Osteoblast (primary cell): Measurements from ENCODE around the gene EVC2. TPM values are rescaled to one million over a fixed set of nuclear protein-coding genes. Genes with fewer than 3 reads are reported as not detected.

Experiments used
- DNase-seq: peaks from one replicate; pipeline ENCODE4 v3.0.0; 2011; ENCODE audit warnings: low spot score, mixed read lengths; ENCODE audit not compliant: insufficient read length; ENCODE audit errors: missing footprints
- H2AFZ ChIP-seq: 2 replicates; pipeline ENCODE4 v1.6.0; 2011; ENCODE audit warnings: mild to moderate bottlenecking, low read length
- H3K27ac ChIP-seq: 2 replicates; pipeline ENCODE4 v1.5.1; 2011; ENCODE audit warnings: mild to moderate bottlenecking, low read depth, low read length, moderate library complexity
- H3K27me3 ChIP-seq: 2 replicates; pipeline ENCODE4 v1.6.0; 2012; ENCODE audit warnings: mild to moderate bottlenecking, control low read depth, inconsistent platforms, low read length, moderate library complexity; ENCODE audit not compliant: insufficient read depth
- H3K36me3 ChIP-seq: 2 replicates; pipeline ENCODE4 v1.5.1; 2011; ENCODE audit warnings: mild to moderate bottlenecking, low read length, control low read depth, moderate library complexity; ENCODE audit not compliant: insufficient read depth
- H3K4me1 ChIP-seq: 2 replicates; pipeline ENCODE4 v1.5.1; 2011; ENCODE audit warnings: mild to moderate bottlenecking, low read length, control low read depth, moderate library complexity; ENCODE audit not compliant: insufficient read depth
- H3K4me2 ChIP-seq: 2 replicates; pipeline ENCODE4 v1.6.0; 2011; ENCODE audit warnings: mild to moderate bottlenecking, low read length; ENCODE audit not compliant: insufficient read depth
- H3K4me3 ChIP-seq: fragments of 200-600 bp; sonication (generic); 3 replicates; pipeline ENCODE4 v1.5.1; 2012; ENCODE audit warnings: mild to moderate bottlenecking, low read length, inconsistent platforms; ENCODE audit not compliant: insufficient read depth
- H3K79me2 ChIP-seq: 2 replicates; pipeline ENCODE4 v1.6.0; 2012; ENCODE audit warnings: mild to moderate bottlenecking, low read length, control low read depth, inconsistent platforms; ENCODE audit not compliant: insufficient read depth
- H3K9me3 ChIP-seq: 2 replicates; pipeline ENCODE4 v1.5.1; 2011; ENCODE audit warnings: low read depth, low read length, control low read depth
- H4K20me1 ChIP-seq: 2 replicates; pipeline ENCODE4 v1.6.0; 2012; ENCODE audit warnings: mild to moderate bottlenecking, low read length, control low read depth; ENCODE audit not compliant: insufficient read depth
- total RNA-seq: library from RNA; depleted of rRNA; stranded (reverse); fragments of >200 nt; gene quantifications from 2 replicates; pipeline ENCODE4 v1.2.3, GENCODE V29; 2012
- TF ChIP-seq, protein P1 (sequence below): IDR thresholded peaks from 2 replicates; pipeline ENCODE4 v1.5.1; 2011; ENCODE audit warnings: mild to moderate bottlenecking, low read depth, low read length, moderate library complexity; ENCODE audit errors: extremely low read depth

Gene EVC2
- total RNA-seq, 1 donor: 19.2 TPM

DNA sequence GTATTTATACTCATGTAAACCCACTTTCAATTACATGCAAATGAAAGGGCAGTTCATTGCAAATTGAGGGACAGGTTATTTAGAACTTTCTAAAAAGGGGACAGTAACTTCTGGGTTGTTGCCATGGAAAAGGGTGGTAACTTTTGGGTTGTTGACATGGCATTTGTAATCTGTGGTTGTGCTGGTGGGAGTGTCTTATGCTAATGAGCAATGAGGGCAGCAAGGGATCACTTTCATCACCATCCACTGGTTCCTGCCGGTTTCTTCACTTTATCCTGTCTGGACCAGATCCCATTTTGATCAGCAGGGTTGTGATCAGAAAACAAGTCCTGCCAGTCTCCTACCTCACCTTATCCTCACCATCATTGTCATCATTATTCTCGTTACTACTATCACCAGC lies 34.6 kb upstream of the EVC2 start:
- no peak overlapping the region for H3K27ac ChIP-seq
- no peak overlapping the region for H2AFZ ChIP-seq
- H4K20me1 ChIP-seq: peaks cover 2% of the 10 kb centered on the region
- H3K36me3 ChIP-seq: peaks cover 64% of the 10 kb centered on the region
- no peak overlapping the region for H3K4me2 ChIP-seq
- H3K4me1 ChIP-seq: peaks cover 15% of the 10 kb centered on the region
- no peaks in the 10 kb centered on the region for H3K27me3 ChIP-seq
- H3K9me3 ChIP-seq: no peaks in the 10 kb centered on the region
- TF ChIP-seq, protein P1, sequence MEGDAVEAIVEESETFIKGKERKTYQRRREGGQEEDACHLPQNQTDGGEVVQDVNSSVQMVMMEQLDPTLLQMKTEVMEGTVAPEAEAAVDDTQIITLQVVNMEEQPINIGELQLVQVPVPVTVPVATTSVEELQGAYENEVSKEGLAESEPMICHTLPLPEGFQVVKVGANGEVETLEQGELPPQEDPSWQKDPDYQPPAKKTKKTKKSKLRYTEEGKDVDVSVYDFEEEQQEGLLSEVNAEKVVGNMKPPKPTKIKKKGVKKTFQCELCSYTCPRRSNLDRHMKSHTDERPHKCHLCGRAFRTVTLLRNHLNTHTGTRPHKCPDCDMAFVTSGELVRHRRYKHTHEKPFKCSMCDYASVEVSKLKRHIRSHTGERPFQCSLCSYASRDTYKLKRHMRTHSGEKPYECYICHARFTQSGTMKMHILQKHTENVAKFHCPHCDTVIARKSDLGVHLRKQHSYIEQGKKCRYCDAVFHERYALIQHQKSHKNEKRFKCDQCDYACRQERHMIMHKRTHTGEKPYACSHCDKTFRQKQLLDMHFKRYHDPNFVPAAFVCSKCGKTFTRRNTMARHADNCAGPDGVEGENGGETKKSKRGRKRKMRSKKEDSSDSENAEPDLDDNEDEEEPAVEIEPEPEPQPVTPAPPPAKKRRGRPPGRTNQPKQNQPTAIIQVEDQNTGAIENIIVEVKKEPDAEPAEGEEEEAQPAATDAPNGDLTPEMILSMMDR: no peak
- DNase-seq: no peak
- H3K79me2 ChIP-seq: no peaks in the 10 kb centered on the region
- no peak overlapping the region for H3K4me3 ChIP-seq

DNA sequence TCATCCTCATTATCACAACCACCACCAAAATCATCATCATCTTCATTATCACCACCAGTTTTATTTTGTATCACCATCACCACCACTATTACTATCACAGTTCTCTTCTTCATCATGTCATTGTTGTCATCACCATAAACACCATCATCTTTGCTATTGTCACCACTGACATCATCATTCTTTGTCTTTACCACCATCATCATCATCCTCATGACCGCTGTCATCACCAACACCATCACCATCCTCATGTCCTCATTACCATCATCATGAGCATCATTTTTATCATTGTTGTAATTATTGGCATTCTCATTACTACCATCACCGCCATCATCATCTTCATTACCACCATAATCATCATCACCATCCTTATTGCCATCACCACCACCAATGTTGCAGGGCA lies 34.0 kb upstream of the EVC2 start:
- Histone ChIP-seq H3K4me3 (no peak overlapping the region), H4K20me1 (no peaks in the 10 kb centered on the region), H3K79me2 (no peaks in the 10 kb centered on the region), H3K36me3 (peaks cover 70% of the 10 kb centered on the region), H3K4me1 (peaks cover 10% of the 10 kb centered on the region), H3K9me3 (no peaks in the 10 kb centered on the region), H3K4me2 (no peak overlapping the region), H3K27me3 (no peaks in the 10 kb centered on the region), H3K27ac (no peak overlapping the region), H2AFZ (no peak overlapping the region)
- no peak for DNase-seq
- TF ChIP-seq, protein P1: no peak

DNA sequence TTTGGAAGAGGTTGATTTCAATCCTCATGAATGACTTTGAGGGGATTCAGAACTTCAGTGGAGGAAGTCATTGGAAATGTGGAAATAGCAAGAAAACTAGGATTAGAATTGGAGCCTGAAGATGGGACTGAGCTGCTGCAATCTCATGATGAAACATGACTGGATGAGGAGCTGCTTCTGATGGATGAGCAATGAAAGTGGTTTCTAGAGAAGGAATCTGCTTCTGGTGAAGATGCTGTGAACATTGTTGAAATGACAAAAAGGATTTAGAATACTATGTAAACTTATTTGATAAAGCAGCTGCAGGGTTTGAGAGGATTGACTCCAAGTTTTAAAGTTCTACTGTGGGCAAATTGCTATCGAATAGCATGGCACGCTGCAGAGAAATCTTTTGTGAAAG lies 29.7 kb upstream of the EVC2 start:
- no peaks in the 10 kb centered on the region for H3K27me3 ChIP-seq
- H2AFZ ChIP-seq: no peak overlapping the region
- H3K4me2 ChIP-seq: no peak overlapping the region
- H3K4me1 ChIP-seq: no peaks in the 10 kb centered on the region
- no peak overlapping the region for H3K4me3 ChIP-seq
- DNase-seq: no peak
- H3K36me3 ChIP-seq: peaks cover 70% of the 10 kb centered on the region
- no peaks in the 10 kb centered on the region for H3K79me2 ChIP-seq
- no peaks in the 10 kb centered on the region for H4K20me1 ChIP-seq
- no peak overlapping the region for H3K27ac ChIP-seq
- TF ChIP-seq, protein P1: no peak
- H3K9me3 ChIP-seq: no peaks in the 10 kb centered on the region

DNA sequence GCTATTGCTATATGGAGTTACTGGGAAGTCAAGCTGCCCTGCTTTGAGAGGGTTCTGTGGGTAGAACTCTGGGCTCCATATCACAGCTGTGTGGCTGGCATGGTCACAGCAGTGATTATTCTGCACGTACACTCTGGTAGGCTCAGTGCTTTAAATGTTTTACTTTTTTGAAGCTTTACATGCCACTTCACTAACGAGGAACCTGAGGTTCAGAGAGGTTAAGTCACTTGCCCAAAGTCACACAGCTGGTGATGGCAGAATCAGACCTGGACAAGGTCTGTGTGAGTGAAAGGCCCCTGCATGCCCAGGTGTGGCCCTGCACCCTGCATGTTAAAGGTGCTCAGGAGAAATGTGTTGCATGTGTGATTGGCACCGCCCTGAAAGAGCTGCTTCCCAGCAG lies 27.1 kb upstream of the EVC2 start:
- no peak overlapping the region for H3K4me2 ChIP-seq
- H3K4me1 ChIP-seq: peaks cover 4% of the 10 kb centered on the region
- peaks cover 70% of the 10 kb centered on the region for H3K36me3 ChIP-seq
- no peak overlapping the region for H3K4me3 ChIP-seq
- no peaks in the 10 kb centered on the region for H3K27me3 ChIP-seq
- H3K9me3 ChIP-seq: no peaks in the 10 kb centered on the region
- H4K20me1 ChIP-seq: peaks cover 8% of the 10 kb centered on the region
- TF ChIP-seq, protein P1: no peak
- H2AFZ ChIP-seq: no peak overlapping the region
- no peak overlapping the region for H3K27ac ChIP-seq
- DNase-seq: no peak
- peaks cover 19% of the 10 kb centered on the region for H3K79me2 ChIP-seq
